NCI-H82 treated with DMSO at 0.1 percent for 48 hours (cell line): ENCODE data around the gene SHISAL2A.
"Not testable (repeated sequence)": the region's sequence is repeated elsewhere in the genome, so short reads cannot be mapped to it uniquely, and the experiment has no call there.

Experiments
- DNase-seq: peaks from one replicate; lab custom pipeline; 2025; ENCODE audit not compliant: unreplicated experiment; lab: John Stamatoyannopoulos, UW

SHISAL2A gene

DNA sequence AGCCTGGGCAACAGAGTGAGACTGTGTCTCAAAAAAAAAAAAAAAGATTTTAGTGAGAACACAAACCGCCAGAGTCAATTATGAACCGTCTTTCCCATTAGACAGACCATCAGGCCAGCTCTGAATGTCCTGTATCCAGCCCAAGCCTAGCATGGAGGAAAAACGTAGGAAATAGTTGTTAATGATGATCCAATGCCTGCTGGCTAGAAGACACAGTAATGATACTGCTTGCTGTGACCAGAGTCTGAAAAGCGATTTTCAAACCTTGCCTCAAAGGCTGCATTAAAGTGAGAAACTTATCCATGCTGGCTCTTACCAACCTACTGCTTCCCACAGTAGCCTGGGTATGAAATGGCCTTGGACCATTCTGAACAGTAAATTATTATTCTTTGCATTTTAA, 48.2 kb downstream of the SHISAL2A start:
- no peak for DNase-seq

DNA sequence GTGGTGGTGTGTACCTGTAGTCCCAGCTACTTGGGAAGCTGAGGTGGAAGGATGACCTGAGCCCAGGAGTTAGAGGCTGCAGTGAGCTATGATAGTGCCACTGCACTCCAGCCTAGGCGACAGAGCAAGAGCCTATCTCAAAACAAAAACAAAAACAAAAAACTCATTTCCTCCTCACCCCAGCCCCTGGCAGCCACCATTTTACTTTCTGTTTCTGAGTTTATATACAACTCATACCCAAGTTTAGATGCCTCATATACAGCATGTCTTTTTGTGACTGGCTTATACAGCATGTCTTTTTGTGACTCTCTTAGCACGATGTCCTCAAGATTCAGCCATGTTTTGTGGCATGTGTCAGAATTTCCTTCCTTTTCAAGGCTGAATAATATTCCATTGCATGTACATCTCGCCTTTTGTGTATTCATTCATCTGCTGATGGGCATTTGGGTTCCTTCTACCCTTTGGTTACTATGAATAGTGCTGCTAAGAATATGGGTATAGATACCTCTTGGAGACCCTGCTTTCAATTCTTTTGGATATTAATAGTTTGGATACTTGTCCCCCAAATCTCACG, 50.5 kb downstream of the SHISAL2A start:
- DNase-seq: no peak

DNA sequence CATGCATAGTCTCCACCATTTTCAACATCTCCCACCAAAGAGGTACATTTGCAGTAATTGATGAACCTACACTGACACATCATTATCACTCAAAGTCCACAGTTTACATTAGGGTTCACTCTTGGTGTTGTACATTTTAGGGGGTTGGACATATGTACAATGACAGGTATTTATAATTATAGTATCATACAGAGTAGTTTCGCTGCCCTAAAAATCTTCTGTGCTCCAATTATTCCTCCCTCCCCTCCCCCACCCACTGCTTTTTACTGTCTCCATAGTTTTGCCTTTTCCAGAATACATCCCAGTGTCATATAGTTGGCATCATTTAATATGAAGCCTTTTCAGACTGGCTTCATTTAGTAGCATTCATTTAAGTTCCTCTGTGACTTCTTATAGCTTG, 51.6 kb downstream of the SHISAL2A start:
- DNase-seq: no peak

DNA sequence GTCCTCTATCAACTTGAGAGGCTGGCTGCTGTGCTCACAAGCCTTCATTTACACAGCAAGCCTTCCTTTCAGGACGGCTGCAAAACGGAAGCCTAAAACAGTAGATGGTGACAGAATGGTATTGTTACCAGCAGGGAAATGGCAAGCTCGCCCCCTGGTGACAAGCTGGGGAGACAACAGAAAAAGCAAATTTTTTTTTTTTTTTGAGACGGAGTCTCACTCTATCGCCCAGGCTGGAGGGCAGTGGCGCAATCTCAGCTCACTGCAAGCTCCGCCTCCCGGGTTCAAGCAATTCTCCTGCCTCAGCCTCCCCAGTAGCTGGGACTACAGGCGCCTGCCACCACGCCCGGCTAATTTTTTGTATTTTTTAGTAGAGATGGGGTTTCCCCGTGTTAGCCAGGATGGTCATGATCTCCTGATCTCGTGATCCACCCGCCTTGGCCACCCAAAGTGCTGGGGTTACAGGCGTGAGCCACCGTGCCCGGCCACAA, 53.3 kb downstream of the SHISAL2A start:
- peak; percentile 29 for DNase-seq

DNA sequence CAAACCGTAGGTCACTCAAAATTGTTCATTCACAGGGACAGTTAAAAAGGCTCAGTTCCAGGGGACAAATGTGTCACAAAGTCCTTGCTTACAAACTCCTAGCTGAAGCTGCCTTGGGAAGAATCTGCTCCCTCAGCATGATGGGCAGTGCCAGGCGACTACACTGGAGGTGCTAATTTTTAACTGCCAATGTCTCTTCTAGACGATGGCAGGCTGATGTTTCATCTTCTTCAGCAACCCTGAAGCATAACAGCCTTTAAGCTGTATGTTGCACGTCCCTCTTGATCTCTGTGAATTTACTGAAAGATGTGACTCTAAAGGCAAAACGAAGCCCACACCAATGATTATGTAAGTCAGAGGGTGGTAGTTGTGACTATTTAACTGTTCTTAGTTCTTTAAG, 53.9 kb downstream of the SHISAL2A start:
- no peak for DNase-seq

DNA sequence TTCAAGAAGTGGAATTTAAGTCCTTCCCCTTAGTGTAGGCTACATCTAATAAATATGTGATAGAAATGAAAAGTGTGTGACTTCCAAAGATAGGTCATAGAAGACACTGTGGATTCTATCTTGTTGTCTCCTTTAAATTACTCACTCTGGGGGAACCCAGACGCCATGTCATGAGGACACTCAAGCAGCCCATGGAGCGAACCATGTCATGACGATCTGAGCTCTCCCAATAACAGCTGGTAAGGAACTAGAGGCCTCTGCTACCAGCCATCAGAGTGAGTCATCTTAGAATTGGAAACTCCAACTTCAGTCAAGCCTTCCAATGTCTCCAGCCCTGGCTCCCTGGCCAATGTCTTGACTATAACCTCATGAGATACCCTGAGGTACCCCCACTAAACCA, 58.9 kb downstream of the SHISAL2A start:
- DNase-seq: no peak

DNA sequence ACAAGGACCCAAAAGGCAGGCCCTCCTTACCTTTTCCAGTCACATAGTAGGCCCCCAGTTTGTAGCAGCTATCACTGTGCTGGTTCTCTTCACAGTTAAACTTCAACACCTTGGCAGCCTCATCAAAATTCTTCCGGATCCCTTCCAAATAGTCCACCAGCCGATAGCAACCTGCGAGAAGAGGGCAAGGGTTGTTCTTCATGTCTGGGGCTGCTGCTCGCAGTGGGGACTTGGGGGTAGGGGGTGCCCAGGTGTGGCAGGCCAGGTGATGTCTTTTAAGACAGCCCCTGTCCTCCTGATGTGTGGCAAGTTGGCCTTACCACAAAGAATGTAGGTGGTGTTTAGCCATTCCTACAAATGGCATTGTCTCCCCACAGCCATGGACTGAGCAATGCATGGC, 59.7 kb downstream of the SHISAL2A start:
- DNase-seq: no peak

DNA sequence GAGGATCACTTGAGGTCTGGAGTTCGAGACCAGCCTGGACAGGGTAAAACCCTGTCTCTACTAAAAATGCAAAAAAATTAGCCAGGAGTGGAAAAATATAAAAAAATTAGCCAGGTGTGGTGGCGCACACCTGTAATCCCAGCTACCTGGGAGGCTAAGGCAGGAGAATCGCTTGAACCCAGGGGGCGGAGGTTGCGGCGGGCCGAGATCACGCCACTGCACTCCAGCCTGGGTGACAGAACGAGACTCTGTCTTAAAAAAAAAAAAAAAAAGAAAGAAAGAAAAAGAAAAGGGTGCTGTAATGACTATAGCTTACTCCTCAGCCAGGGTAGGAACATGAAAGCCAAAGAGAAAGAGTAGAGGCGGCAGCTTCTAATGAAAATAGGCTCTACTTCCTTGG, 60.4 kb downstream of the SHISAL2A start:
- DNase-seq: not testable (repeated sequence)

DNA sequence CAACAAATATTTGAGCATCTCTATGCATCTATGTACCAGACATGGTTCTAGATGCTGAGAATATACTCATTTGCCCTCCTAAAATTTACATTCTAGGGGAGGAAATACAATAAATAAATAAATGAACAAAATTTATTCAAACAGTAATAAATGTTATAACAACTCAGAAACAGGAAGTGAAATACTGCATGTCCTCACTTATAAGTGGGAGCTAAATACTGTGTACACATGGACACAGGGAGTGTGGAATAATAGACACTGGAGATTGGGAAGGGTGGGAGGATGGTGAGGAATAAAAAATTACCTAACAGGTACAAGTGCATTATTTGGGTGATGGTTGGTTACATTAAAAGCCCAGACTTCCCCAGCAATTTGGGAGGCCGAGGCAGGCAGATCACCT, 60.9 kb downstream of the SHISAL2A start:
- no peak for DNase-seq

DNA sequence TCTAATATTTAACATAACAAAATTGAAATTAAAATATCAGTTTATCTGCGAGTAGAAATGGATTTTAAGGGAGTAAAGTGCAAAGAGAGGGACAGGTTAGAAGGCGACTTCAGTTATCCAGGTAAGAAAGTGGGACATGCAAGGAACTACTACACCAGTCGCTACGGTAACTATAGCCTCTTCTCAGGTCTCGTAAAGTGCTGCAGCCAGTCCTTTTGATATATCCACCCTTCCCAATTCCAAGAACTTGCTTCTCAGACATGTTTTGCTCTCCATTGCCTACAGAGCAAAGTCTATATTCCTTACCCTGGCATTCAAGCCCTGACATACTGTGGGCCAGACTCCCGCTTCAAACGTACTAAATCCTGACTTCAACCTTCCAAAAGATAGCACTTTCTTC, 62.7 kb downstream of the SHISAL2A start:
- no peak for DNase-seq

DNA sequence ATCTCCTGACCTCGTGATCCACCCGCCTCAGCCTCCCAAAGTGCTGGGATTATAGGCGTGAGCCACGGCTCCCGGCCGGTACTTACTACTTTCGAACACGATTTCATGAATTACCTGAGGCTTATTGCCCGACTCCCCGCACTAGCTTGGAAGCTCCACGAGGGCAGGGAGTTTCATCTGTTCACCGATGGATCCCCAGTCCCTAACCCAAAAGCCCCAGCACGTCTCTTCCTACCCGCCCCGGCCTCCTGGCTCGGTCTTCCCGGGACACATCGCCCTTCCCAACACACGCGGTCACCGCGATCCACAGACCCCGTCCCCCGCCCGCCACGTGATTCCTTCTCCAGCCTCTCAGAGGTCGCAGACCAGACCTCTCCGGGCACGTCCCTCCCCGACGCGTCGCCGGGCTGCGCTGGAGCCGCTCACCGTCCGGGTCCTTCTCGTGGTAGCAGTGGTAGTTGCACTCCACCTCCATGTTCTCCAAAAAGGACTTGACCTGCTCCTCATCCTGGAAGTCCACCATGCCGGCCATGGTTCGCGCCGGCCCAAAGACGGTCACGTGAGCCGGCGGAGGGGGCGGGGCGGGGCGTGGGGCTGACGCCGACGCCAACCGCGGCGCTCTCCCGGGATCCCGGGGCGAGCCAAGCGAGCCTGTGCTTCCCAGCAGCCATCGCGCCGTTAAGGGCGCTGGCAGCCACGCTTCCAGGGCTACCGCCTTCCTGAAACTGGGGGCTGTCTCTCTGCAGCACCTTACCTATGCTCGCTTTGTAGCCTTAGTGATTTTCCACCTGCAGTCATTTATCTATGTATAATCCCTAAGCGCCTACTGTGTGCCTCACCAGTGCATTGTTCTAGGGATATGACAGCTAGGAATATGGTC, 65.1 kb downstream of the SHISAL2A start, which contains the start of gene COA7:
TSS of gene COA7 (minus strand) at position 553 of the 880 bp plus-strand sequence. CDS start at position 532, 21 bp downstream.
- peak; percentile 56 for DNase-seq

DNA sequence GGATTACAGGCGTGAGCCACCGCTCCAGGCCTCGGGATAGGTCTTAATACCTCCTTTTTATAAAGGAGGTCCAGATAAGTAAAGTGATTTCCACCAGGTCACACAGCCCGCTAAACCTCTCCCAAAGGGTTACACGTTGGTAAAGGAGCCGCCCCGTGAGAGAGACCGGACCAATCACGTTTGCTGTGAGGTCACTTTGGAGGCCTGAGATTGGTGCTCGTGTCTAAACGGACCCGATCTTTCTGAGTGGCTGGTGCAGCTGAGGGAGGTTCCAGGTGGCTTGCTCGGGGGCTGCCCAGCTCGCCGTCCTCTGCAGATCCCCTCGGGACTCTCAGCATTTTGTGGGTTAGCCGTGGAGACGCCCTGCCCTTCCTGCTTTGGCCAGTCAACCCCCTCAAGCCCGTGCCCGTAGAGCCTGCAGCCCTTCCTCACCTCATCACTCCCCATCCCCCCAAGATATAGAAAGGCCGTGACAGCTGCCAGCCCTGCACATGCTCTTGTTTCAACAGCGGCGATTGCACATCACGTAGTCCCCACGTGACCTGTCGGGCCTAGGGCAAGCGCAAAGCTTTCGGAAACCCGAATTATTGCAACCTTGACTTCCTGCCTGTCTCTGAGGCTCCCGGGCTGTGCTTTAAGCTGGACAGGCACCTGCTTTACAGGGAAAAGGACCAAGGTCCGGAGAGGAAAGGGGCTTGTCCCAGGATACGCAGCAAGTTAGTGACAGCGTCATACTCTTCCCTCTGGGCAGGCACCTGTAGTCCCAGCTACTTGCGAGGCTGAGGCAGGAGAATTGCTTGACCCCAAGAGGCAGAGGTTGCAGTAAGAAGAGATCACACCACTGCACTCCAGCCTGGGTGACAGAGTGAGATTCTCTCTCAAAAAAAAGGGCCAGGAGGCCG, 70.2 kb downstream of the SHISAL2A start:
- peak; percentile 97 for DNase-seq

DNA sequence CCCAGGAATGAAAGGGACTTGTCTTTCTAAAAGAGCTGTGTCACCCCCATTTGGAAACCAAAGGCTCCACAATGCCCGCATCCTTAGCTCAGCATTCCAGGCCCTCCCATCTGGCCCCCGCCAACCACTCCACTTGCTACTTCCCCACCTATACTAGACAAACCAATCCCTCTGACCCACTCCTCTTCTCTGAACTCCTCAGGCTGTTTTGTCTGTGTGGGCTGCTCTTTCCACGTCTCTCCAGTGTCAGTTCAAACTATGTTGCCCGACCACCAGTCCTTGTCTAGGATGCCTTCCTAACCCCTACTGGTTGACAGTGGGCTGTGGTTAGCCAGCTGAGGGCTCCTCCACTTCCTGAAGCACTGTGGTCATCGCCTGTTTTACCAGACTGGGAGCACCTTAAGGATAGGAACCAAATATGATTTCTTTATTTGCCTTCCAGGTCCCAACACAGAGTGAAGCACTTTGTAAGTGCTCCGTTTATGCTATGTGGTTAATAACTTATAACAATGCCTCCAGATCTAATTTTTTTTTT, 73.2 kb downstream of the SHISAL2A start:
- DNase-seq: no peak
